NCI-H2196 (cell line): ENCODE results near the gene ISOC1.
A peak's percentile ranks its signal among the peaks of the same experiment; 100 is the strongest.

Experiments used
- DNase-seq: peaks from one replicate; lab custom pipeline; 2025; ENCODE audit not compliant: unreplicated experiment; lab: John Stamatoyannopoulos, UW

ISOC1 gene

GRCh38 chr5:129094924-129095899 is 663 bp downstream of the ISOC1 start:
- peak; percentile 31 for DNase-seq

GRCh38 chr5:129096382-129096991 is 1.9 kb downstream of the ISOC1 start:
- no peak for DNase-seq

GRCh38 chr5:129097498-129098296 is 3.1 kb downstream of the ISOC1 start:
- no peak for DNase-seq

GRCh38 chr5:129098488-129099183 is 4.1 kb downstream of the ISOC1 start:
- DNase-seq: no peak

GRCh38 chr5:129099184-129099569 is 4.6 kb downstream of the ISOC1 start:
- no peak for DNase-seq

- no peak for DNase-seq
Measured at GRCh38 chr5:129101794-129102193, 7.2 kb downstream of the ISOC1 start.

- DNase-seq: no peak
Measured at GRCh38 chr5:129103397-129103796, 8.8 kb downstream of the ISOC1 start.

GRCh38 chr5:129104915-129105455 is 10.4 kb downstream of the ISOC1 start:
- no peak for DNase-seq

GRCh38 chr5:129107637-129108036 is 13.1 kb downstream of the ISOC1 start:
- DNase-seq: no peak

- no peak for DNase-seq
Measured at GRCh38 chr5:129110742-129111141, 16.2 kb downstream of the ISOC1 start.

- DNase-seq: no peak
Measured at GRCh38 chr5:129111351-129111750, 16.8 kb downstream of the ISOC1 start.

GRCh38 chr5:129112295-129112694 is 17.7 kb downstream of the ISOC1 start:
- DNase-seq: no peak

- no peak for DNase-seq
Measured at GRCh38 chr5:129113867-129114266, 19.3 kb downstream of the ISOC1 start.

GRCh38 chr5:129114539-129115193 is 20.1 kb downstream of the ISOC1 start:
- DNase-seq: no peak

GRCh38 chr5:129115680-129116079 is 21.1 kb downstream of the ISOC1 start:
- DNase-seq: no peak

GRCh38 chr5:129116797-129117196 is 22.2 kb downstream of the ISOC1 start:
- DNase-seq: no peak

GRCh38 chr5:129118405-129118804 is 23.9 kb downstream of the ISOC1 start:
- no peak for DNase-seq

- DNase-seq: no peak
Measured at GRCh38 chr5:129118826-129119225, 24.3 kb downstream of the ISOC1 start.

- DNase-seq: no peak
Measured at GRCh38 chr5:129120158-129120581, 25.6 kb downstream of the ISOC1 start.

GRCh38 chr5:129122560-129122959 is 28.0 kb downstream of the ISOC1 start:
- DNase-seq: no peak
